ENCODE measurements around the gene RUSC2.
"Not testable (repeated sequence)": the region's sequence is repeated elsewhere in the genome, so short reads cannot be mapped to it uniquely, and the experiment has no call there.

DNA sequence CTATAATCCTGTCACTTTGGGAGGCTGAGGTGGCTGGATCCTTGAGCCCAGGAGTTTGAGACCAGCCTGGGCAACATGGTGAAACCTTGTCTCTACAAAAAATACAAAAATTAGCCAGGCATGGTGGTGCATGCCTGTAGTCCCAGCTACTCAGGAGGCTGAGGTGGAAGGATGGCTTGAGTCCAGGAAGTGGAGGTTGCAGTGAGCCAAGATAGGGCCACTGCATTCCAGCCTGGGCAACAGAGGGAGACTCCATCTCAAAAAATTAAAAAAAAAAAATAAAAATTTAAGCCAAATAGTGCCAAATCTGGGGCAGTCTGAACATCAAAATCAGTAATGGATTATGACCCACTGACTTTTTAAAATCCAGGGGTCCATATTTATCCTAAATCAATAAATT, 33.6 kb downstream of the RUSC2 start:
- TF ChIP-seq, protein P1, sequence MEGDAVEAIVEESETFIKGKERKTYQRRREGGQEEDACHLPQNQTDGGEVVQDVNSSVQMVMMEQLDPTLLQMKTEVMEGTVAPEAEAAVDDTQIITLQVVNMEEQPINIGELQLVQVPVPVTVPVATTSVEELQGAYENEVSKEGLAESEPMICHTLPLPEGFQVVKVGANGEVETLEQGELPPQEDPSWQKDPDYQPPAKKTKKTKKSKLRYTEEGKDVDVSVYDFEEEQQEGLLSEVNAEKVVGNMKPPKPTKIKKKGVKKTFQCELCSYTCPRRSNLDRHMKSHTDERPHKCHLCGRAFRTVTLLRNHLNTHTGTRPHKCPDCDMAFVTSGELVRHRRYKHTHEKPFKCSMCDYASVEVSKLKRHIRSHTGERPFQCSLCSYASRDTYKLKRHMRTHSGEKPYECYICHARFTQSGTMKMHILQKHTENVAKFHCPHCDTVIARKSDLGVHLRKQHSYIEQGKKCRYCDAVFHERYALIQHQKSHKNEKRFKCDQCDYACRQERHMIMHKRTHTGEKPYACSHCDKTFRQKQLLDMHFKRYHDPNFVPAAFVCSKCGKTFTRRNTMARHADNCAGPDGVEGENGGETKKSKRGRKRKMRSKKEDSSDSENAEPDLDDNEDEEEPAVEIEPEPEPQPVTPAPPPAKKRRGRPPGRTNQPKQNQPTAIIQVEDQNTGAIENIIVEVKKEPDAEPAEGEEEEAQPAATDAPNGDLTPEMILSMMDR (conservative IDR thresholded peaks at IDR 0.05; ENCODE audit: low read depth, low read length), result not testable (repeated sequence)
- not testable (repeated sequence) for TF ChIP-seq RCOR1 (IDR thresholded peaks at IDR 0.05; ENCODE audit: insufficient replicate concordance, low read length); POLR2A (IDR thresholded peaks at IDR 0.05; ENCODE audit: low read depth, low read length); RFX5 (IDR thresholded peaks at IDR 0.05; ENCODE audit: low read depth, low read length); RAD21 (IDR thresholded peaks at IDR 0.05; ENCODE audit: low read length)
- TF ChIP-seq, protein P2, sequence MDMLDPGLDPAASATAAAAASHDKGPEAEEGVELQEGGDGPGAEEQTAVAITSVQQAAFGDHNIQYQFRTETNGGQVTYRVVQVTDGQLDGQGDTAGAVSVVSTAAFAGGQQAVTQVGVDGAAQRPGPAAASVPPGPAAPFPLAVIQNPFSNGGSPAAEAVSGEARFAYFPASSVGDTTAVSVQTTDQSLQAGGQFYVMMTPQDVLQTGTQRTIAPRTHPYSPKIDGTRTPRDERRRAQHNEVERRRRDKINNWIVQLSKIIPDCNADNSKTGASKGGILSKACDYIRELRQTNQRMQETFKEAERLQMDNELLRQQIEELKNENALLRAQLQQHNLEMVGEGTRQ (IDR thresholded peaks at IDR 0.05; ENCODE audit: low read depth, low read length), result not testable (repeated sequence)

Data from IMR-90 (cell line).